GM12873 (cell line): ENCODE data around the gene PALMD.

ENCODE experiments used
- TF ChIP-seq, protein P1 (sequence below): IDR thresholded peaks from 2 replicates; pipeline ENCODE4 v1.5.1; 2012; ENCODE audit warnings: low read depth, mild to moderate bottlenecking, moderate library complexity, low read length, control low read depth; ENCODE audit not compliant: insufficient read depth; ENCODE audit errors: missing control alignments

The PALMD gene

DNA sequence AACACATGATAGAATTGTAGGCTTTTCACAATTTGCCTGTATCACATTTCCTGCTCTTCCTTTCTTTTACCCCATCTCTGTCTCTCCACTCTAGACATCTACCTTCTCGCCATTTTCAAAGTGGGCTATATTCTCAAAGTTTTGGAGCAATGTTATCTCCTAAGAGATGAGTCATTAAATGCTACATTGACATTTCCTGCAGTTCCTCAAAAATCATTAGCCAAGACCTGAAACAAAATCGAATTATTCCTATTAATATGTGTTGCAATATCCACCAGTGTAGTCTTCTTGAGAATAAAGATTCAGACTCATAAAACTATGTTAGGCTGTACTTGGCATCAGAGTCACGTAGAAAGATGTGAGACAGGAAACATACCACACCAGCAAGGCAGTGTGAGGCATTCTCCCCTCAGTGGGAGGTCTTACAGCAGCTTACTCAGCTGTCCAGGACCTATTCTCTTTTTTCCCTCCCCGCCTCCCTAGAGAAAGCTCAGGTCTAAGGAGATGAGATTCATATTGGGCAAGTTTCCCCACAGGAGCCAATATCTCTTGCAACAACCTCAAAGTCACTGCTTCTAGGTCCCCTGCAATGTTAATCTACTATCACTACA is 81.8 kb downstream of the PALMD start:
- TF ChIP-seq, protein P1, sequence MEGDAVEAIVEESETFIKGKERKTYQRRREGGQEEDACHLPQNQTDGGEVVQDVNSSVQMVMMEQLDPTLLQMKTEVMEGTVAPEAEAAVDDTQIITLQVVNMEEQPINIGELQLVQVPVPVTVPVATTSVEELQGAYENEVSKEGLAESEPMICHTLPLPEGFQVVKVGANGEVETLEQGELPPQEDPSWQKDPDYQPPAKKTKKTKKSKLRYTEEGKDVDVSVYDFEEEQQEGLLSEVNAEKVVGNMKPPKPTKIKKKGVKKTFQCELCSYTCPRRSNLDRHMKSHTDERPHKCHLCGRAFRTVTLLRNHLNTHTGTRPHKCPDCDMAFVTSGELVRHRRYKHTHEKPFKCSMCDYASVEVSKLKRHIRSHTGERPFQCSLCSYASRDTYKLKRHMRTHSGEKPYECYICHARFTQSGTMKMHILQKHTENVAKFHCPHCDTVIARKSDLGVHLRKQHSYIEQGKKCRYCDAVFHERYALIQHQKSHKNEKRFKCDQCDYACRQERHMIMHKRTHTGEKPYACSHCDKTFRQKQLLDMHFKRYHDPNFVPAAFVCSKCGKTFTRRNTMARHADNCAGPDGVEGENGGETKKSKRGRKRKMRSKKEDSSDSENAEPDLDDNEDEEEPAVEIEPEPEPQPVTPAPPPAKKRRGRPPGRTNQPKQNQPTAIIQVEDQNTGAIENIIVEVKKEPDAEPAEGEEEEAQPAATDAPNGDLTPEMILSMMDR = no peak

DNA sequence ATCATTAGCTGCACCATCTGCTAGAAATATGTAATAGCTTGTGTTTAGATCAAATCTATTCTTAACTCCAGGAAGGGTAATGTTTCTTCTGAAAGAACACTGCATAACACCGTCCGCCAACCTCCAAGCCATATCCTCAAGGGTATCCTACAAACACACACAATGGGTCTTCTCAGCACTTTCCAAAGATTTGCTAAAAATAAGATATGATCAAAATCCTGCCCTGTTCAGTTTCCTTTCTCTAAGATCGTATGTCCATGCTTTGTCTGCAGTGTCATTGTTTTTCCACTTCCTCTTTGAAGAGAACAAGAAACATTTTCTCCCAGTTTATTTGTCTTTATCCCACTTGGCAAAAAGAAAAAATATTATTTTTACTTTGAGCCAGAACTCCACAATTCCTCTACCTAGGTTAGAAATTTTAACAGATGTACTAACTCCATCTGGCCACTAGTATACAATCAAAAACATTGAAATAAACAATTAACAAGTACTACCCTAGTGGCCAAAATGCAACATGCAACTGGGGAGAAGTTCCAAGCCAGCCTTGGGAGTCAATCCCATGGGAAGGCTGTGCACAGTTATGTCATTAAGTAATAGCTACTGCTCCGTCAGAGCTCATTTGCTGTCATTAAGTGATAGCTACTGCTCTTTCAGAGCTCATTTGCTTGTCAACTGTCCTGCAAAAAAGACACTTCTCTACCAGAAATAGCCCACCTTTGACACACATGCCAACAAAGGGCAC is 82.8 kb downstream of the PALMD start:
- TF ChIP-seq, protein P1 = peak; percentile 57

DNA sequence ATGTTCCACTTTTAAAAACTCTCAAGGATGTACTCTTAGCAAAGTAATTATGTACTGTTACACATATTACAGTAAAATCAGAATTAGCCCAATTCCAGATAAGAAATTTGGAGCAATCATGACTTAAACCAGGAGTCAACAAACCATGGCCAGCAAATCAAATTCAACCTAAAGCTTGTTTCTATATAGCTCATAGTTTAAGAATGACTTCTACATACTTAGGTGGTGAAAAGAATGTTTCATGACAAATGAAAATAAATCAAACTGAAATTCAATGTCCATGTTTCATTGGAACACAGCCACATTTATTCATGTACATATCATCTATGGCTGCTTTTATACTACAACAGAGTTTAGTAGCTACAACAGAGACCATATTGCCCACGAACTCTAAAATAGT is 85.5 kb downstream of the PALMD start:
- TF ChIP-seq, protein P1 = no peak

DNA sequence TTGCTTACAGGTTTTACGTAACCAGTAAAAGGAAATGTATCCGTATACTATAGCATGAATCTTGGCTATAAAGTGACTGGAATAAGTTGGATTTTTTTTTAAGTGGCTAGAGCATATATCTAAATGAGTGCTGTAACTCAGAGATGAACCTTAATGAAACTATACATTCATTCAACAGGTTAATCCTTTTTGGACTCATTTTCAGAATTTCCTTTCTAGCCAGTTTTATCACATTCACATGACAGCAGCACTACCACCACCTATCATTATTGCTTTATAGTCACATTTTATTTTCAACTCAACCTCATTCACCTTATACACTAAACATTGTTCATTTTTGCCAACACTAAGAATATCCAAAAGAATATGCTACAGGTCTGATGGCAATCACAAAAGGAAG is 89.9 kb downstream of the PALMD start:
- TF ChIP-seq, protein P1 = no peak

DNA sequence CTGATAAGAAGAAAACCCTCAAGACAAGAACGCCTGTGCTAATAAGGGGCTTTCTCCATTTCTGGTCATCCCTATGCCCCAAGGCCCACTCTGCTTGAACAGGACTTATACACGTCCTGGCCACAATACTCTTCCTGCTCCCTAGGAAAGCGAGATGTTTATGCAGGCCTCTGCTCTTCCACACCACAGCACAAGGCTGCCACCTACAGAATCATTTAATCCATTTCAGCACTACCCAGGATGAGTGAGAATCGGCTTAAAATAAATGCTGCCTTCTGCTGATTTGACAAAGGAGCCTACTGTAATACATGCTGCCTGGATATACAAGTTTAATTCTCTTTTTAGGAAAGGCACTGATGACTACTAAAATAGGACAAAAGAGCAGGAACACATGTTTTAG is 91.1 kb downstream of the PALMD start:
- TF ChIP-seq, protein P1 = peak; percentile 28

DNA sequence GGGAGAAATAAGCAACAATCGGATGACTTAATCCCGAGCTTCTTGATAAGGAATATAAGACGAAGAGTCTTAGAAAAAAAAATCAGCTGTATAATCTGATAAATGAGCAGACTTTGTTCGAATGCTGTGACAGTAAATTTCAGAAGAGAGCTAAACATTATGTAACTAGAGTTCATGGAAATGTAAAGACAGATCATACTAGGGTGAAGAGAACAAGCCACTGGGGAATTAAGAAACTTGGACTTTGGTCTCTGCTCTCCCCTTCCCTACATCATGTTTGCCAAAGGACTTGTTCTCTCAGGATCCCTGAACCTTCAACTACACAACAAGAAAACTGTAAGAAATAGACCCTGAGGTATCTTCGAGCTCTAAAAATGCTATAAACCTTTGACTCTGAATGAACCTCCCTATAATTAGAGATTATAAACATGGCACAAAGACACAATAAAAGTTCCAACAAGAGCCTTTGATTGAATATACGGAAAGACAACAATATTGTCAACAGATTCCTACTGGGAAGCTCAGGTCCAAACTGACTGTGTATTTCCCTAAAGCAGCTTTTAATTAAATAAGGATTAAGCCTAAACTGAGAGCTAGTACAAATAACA is 93.0 kb downstream of the PALMD start:
- TF ChIP-seq, protein P1 = no peak

DNA sequence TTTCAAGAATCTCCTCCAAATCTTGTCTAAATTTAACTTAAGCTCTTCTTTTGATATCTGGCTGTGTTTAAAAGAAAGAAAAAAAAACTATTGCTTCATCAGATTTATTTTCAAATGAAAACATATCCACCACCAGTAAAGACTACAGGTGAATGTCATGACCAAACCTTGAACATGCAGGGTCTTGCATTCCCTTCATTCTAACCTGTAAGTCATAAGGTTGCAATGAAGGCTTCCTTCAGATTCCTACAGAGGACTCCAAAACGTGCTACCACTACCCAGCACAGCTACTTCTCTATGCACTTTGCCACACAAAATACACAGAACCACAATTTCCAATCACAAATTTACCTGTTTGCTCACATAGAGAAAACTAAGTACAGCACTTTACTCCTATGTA is 94.2 kb downstream of the PALMD start:
- TF ChIP-seq, protein P1 = no peak
